OCI-LY1 (cell line): ENCODE measurements around the gene PYGB.

ENCODE experiments used
- CTCF ChIP-seq: fragments of 200-600 bp; sonication (generic), shearing (Covaris generic); IDR thresholded peaks from 2 replicates; pipeline ENCODE4 v1.5.1; 2017; ENCODE audit warnings: mild to moderate bottlenecking, antibody characterized with exemption, low read length, moderate library complexity, mixed read lengths
- EZH2 ChIP-seq: fragments of 200-600 bp; sonication (generic), shearing (Covaris generic); IDR thresholded peaks from 2 replicates; pipeline ENCODE4 v1.8.0; 2017; ENCODE audit warnings: borderline replicate concordance, mixed run types, mild to moderate bottlenecking, antibody characterized with exemption, low read length, moderate library complexity, mixed read lengths

DNA sequence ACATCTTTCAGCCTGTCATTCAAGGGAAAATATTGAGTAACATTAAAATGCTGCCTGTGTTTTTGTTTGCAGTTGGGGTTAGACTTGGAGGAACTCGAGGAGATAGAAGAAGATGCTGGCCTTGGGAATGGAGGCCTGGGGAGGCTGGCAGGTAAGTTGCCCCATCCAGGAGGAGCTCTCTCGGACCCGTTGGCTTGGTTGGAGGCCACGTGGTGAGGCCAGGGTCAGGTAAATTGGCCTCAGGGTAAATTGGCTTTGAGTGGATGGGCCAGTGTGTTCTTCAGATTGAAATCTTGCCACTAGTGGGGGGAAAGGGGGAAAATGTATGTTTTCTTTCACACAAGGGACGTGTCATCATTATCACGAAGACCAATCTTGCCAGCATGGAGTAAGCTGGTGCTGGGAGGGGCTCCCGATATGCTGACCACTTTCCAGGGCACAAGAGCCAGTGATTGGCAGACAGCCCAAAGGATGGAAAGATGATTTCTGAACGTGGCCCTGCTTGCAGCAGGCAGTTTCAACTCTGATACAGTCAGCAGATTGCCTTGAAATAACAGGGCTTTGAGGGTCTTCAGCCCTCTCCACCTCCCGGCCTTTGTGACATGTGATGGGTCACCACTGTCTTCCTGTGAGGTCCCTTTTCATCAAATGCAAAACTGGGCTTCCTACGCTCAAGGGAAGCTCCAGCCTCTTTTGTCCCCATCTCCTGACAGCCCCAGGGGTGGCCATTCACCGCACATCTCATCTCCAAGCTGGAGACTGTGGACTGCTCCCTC, 21.4 kb downstream of the PYGB start:
- TF ChIP-seq CTCF (no peak), EZH2 (no peak)
